HEK293 (cell line): Measurements from ENCODE around the gene ST3GAL5.

ENCODE experiments used
- KLF8 ChIP-seq: fragments of 450-650 bp; formaldehyde crosslinking; IDR thresholded peaks from 2 replicates; pipeline ENCODE4 v1.5.1; 2016; ENCODE audit warnings: missing biosample characterization, missing genetic modification characterization
- ZBTB11 ChIP-seq: fragments of 450-650 bp; formaldehyde crosslinking; conservative IDR thresholded peaks from 2 replicates; pipeline ENCODE4 v1.5.1; 2016; ENCODE audit warnings: low read depth, missing biosample characterization, missing genetic modification characterization
- ZBTB48 ChIP-seq: fragments of 450-650 bp; formaldehyde crosslinking; IDR thresholded peaks from 2 replicates; pipeline ENCODE4 v1.5.1; 2016; ENCODE audit warnings: missing biosample characterization, missing genetic modification characterization
- ZNF132 ChIP-seq: fragments of 450-650 bp; formaldehyde crosslinking; IDR thresholded peaks from 2 replicates; pipeline ENCODE4 v1.5.1; 2017; ENCODE audit warnings: missing biosample characterization, missing genetic modification characterization, borderline replicate concordance
- ZNF623 ChIP-seq: fragments of 450-650 bp; formaldehyde crosslinking; IDR thresholded peaks from 2 replicates; pipeline ENCODE4 v1.5.1; 2016; ENCODE audit warnings: missing biosample characterization, missing genetic modification characterization
- ZNF830 ChIP-seq: fragments of 450-650 bp; IDR thresholded peaks from 2 replicates; pipeline ENCODE4 v1.5.0; 2018; ENCODE audit warnings: missing biosample characterization, missing genetic modification characterization, low read depth, mild to moderate bottlenecking, moderate library complexity
- TF ChIP-seq, protein P1 (sequence below): fragments of 450-650 bp; formaldehyde crosslinking; IDR thresholded peaks from 2 replicates; pipeline ENCODE4 v1.5.1; 2016; ENCODE audit warnings: missing biosample characterization, missing genetic modification characterization

DNA sequence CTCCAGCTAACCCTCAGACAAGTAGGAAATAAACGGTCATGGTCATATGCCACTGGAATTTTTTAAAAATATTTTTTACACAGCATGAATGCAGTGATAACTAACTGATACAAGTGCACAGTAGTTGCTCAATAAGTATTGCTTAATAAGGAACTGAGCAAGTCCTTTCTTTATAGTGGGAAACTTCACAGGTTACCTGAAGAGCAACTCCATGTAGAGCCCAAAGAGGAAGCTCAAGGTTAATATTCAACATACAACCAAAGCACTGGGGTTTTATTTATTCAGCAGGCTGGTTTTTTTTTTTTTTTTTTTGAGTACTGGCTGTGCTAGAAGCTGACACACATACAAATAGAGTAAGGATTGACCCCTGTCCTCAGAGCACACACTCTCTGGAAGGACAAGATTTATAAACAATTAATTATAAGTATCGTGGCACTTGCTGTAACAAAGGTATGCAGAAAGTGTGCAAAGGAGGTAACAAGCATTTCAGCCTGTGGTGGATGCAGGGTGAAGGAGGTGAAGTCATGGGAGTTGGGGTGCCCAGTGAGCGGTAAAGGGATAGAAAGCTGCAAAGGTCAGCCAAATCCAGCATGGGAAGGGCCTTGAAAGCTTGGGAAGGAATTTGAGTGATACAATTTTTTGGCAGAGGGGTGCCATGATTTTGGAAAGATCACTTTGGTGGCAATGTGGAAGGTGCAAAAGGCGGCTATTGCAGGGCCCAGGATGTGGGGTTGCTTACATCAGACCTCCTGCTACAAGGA lies 82.3 kb downstream of the ST3GAL5 start:
- TF ChIP-seq, protein P1, sequence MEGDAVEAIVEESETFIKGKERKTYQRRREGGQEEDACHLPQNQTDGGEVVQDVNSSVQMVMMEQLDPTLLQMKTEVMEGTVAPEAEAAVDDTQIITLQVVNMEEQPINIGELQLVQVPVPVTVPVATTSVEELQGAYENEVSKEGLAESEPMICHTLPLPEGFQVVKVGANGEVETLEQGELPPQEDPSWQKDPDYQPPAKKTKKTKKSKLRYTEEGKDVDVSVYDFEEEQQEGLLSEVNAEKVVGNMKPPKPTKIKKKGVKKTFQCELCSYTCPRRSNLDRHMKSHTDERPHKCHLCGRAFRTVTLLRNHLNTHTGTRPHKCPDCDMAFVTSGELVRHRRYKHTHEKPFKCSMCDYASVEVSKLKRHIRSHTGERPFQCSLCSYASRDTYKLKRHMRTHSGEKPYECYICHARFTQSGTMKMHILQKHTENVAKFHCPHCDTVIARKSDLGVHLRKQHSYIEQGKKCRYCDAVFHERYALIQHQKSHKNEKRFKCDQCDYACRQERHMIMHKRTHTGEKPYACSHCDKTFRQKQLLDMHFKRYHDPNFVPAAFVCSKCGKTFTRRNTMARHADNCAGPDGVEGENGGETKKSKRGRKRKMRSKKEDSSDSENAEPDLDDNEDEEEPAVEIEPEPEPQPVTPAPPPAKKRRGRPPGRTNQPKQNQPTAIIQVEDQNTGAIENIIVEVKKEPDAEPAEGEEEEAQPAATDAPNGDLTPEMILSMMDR (tag by site-specific recombination): no peak
- TF ChIP-seq ZBTB48 (tag by site-specific recombination) (no peak), KLF8 (tag by site-specific recombination) (no peak), ZBTB11 (no peak), ZNF830 (tag by site-specific recombination) (no peak), ZNF623 (tag by site-specific recombination) (no peak), ZNF132 (tag by site-specific recombination) (no peak)
